Aorta (tissue), 5 donors: ENCODE measurements around the gene RALGPS2. TPM values are rescaled to one million over a fixed set of nuclear protein-coding genes. Genes with fewer than 3 reads are reported as not detected.

ENCODE experiments used
- ATAC-seq: fragments of 200-7000 bp; cut with Tn5 transposase; one replicate; pipeline ENCODE4 v1.9.1; 2022; ENCODE audit warnings: moderate library complexity; ENCODE audit not compliant: low FRiP score
- DNase-seq, 2 donors: peaks; one replicate each; pipeline ENCODE4 v3.0.0-alpha.2; 2020
- H3K27ac ChIP-seq, 2 donors: one replicate each; pipeline ENCODE4 v1.5.1; 2013; ENCODE audit warnings: low read length in 2 of 2, mild to moderate bottlenecking in 2 of 2, moderate library complexity in 2 of 2, control low read depth in 1 of 2, inconsistent platforms in 1 of 2, low read depth in 1 of 2
- H3K27me3 ChIP-seq, 2 donors: one replicate each; pipeline ENCODE4 v1.6.1; 2013; ENCODE audit warnings: control low read depth in 1 of 2, low read length in 1 of 2, mild to moderate bottlenecking in 1 of 2, moderate library complexity in 1 of 2; ENCODE audit not compliant: insufficient read depth in 2 of 2, control insufficient read depth in 1 of 2
- H3K36me3 ChIP-seq, 2 donors: one replicate each; pipeline ENCODE4 v1.6.1; 2013; ENCODE audit warnings: control low read depth in 1 of 2, low read length in 1 of 2, mild to moderate bottlenecking in 1 of 2; ENCODE audit not compliant: insufficient read depth in 2 of 2, control insufficient read depth in 1 of 2
- H3K4me1 ChIP-seq, 2 donors: one replicate each; pipeline ENCODE4 v1.6.1; 2013; ENCODE audit warnings: low read length in 2 of 2, control low read depth in 1 of 2, mild to moderate bottlenecking in 1 of 2, moderate library complexity in 1 of 2; ENCODE audit not compliant: insufficient read depth in 2 of 2, control insufficient read depth in 1 of 2
- H3K4me3 ChIP-seq, 2 donors: one replicate each; pipeline ENCODE4 v1.5.1; 2013; ENCODE audit warnings: low read length in 2 of 2, control low read depth in 1 of 2, mild to moderate bottlenecking in 1 of 2
- H3K9me3 ChIP-seq: one replicate; pipeline ENCODE4 v1.6.1; 2013; ENCODE audit warnings: mild to moderate bottlenecking, low read length; ENCODE audit not compliant: control insufficient read depth
- WGBS, 2 donors: extraction: QIAGEN DNeasy Blood & Tissue Kit; methylation state at CpG; one replicate each; pipeline ENCODE4 v1.1.7; 2013; 5-methylcytosine and 5-hydroxymethylcytosine counted together
- intact Hi-C, 2 donors: fragments of 100-400 bp; cut with DNase I; formaldehyde crosslinking; loops; one replicate each; pipeline versions ENCODE4 v1.14.2 to v1.15.0; 2022
- polyA plus RNA-seq, 2 donors: library from polyadenylated mRNA; stranded (reverse); fragments of 200-250 nt; gene quantifications; one replicate each; pipeline ENCODE4 v1.2.3, GENCODE V29; 2013
- total RNA-seq, 2 donors: library from RNA; stranded (reverse); fragmentation: NEBNext Ultra II Directional; extraction: Animal tissue kit (Norgen Biotek cat#: 25700); gene quantifications; one replicate each; pipeline ENCODE4 v1.2.1, GENCODE V29; 2021
- donor health status: healthy with polysubstance abuse.
- donor health status: Bipolar disorder and iron deficiency.
- donor health status: DM: no; HTN: no; CAD: no.
- donor health status: DM: no; HTN: no; CAD: no.
- donor health status: DM: yes; HTN: yes; CAD: no.

RALGPS2 gene
- total and polyA plus RNA-seq, 4 donors, result 0.18 to 14.1 (median 4.8) TPM

DNA sequence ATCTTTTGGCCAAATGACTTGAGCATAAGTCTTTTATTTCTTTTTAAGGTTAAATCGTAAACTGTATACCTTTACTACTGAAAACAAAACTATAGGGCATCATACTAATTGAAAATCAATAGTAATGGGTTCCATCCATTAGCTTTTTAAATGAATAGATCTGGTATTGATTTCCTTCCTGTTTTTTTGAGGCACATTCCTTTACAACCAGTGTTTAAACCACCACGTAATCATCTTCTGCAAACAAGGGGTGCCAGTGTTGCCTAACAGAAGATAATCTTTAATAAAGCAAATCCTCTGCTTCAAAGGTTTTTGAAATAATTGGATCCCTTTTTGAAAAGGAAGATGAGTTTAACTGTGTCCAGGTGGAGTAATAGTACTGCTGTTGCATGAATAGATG lies 194.5 kb downstream of the RALGPS2 start:
- H3K4me1 ChIP-seq, result no peaks in the 10 kb centered on the region
- no peak for DNase-seq
- no peaks in the 10 kb centered on the region for H3K36me3 ChIP-seq
- no peak for ATAC-seq
- WGBS, 2 donors, result 92 to 97% methylated on average over 2 of the region's 2 CpGs
- H3K9me3 ChIP-seq, result no peaks in the 10 kb centered on the region
- no peaks in the 10 kb centered on the region for H3K27me3 ChIP-seq
- H3K27ac ChIP-seq, result no peak overlapping the region
- intact Hi-C loops, result no loop called here
- H3K4me3 ChIP-seq, result no peak overlapping the region

DNA sequence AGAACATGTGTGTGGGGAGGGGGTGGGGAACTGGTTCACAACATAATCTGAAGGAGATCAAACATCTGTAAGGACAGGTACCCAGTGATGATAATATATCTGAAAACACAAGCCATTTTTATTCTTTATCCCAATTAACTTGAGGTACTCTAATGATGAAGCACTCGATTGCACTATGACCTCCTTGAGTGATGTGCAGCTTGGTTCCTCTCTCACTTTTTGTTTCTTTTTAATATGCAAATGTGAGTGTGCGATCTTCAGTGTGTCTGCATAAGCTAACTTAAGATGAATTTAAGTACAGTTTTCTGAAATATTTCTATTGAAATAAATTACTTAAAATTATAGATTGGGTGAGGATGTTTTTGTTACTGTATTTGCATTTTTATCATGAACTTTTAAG lies 196.5 kb downstream of the RALGPS2 start:
- Histone ChIP-seq H3K4me3 (no peak overlapping the region), H3K36me3 (no peaks in the 10 kb centered on the region), H3K27ac (no peak overlapping the region), H3K4me1 (no peaks in the 10 kb centered on the region), H3K9me3 (no peaks in the 10 kb centered on the region), H3K27me3 (no peaks in the 10 kb centered on the region)
- DNase-seq (no peak), ATAC-seq (no peak)
- 96 to 98% methylated on average over 2 of the region's 2 CpGs for WGBS, 2 donors
- intact Hi-C loops, result no loop called here

DNA sequence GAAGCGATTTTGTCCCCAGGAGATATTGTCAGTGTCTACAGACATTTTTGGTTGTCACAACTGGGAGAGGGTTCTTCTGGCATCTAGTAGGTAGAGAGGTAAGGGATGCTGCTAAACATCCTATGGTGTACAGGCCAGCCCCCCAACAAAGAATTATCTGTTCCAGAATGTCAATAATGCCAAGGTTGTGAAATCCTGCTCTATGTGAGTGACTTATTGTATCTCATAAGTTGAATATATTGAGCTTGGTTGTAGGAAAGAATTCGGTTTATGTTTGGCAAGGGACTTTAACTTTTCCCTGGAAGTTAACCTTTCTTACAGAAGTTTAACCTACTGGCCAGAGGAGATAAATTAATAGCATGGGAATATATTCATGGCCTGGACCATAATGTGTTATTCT lies 198.5 kb downstream of the RALGPS2 start:
- Histone ChIP-seq H3K9me3 (no peaks in the 10 kb centered on the region), H3K4me1 (no peaks in the 10 kb centered on the region), H3K27me3 (no peaks in the 10 kb centered on the region), H3K27ac (no peak overlapping the region), H3K4me3 (no peak overlapping the region), H3K36me3 (no peaks in the 10 kb centered on the region)
- ATAC-seq (no peak), DNase-seq (no peak)
- 85% methylated on average over 2 of the region's 2 CpGs for WGBS, 2 donors
- intact Hi-C loops, result no loop called here

DNA sequence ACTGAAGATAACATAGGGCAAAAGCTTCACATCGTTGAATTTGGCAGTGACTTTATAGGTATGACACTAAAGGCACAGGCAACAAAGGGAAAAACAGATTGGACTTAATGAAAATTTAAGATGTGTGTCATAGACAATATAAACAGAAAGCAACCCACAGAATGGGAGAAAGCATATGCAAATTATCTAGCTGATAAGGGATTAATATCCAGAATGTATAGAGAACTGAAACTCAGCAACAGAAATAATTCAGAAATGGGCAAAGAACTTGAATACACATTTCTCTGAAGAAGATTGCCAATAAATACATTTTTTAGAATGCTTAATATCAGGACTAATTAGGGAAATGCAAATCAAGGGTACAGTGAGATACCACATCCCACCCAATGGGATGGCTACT lies 201.0 kb downstream of the RALGPS2 start:
- DNase-seq, result no peak
- Histone ChIP-seq H3K27ac (no peak overlapping the region), H3K4me1 (no peaks in the 10 kb centered on the region), H3K9me3 (no peaks in the 10 kb centered on the region), H3K4me3 (no peak overlapping the region), H3K36me3 (no peaks in the 10 kb centered on the region), H3K27me3 (no peaks in the 10 kb centered on the region)
- no peak for ATAC-seq
- 93 to 96% methylated on average over 1 of the region's 1 CpG for WGBS, 2 donors
- intact Hi-C loops, result no loop called here

DNA sequence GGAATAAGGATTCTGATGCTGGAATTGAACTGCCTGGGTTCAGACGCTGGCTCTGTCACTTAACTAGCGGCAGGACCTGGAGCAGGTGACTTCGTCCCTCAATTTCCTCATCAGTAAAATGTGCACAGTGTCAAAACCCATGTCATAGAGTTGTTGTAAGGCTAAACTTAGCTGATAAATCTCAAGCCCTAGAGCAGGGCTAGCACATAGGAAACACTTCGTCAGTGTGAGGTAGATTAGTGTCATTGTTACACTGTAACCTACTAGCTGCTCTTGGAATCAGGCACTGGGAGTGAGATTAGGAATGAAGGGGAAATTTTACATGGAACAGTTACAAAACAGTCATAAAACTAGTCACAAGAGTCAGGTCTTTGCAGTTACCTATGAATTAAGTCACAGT lies 202.0 kb downstream of the RALGPS2 start:
- no peaks in the 10 kb centered on the region for H3K4me1 ChIP-seq
- no peaks in the 10 kb centered on the region for H3K27me3 ChIP-seq
- intact Hi-C loops, result no loop called here
- no peaks in the 10 kb centered on the region for H3K36me3 ChIP-seq
- DNase-seq, result no peak
- no peak overlapping the region for H3K4me3 ChIP-seq
- WGBS, 2 donors, result 94 to 95% methylated on average over 4 of the region's 4 CpGs
- no peak for ATAC-seq
- H3K27ac ChIP-seq, result no peak overlapping the region
- no peaks in the 10 kb centered on the region for H3K9me3 ChIP-seq

DNA sequence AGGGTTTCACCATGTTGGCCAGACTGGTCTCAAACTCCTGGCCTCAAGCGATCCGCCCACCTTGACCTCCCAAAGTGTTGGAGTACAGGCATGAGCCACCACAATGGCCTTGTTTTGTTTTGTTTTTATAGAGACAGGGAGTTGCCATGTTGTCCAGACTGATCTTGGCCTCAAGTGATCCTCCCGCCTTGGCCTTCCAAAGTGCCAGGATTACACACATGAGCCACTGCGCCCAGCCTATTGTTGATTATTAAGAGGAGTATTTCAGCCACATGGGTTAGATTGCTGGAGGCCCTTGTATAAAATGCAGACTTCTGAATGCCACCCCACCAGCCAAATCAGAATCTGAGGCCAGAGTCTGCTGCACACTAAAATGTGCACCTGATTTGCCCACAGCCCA lies 203.0 kb downstream of the RALGPS2 start:
- WGBS, 2 donors, result 97 to 98% methylated on average over 4 of the region's 4 CpGs

DNA sequence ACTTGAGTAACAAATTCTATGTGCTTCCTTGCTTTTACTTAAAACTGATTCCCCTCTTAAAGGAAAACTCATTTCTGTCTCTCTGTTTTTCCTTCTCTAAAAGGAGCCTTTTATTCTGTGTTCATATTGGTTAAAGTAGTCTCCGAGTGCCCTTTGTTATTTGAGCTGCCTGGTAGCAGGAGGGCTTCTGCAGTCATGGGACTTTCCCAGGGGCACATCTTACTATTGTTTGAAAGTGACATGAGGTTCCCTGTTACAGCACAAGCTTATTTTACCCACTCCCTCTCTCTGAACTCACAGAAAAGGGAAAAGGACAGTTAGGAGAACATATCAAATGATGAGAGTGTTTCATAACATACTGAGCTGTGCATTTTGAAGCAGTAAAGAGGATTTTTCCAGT lies 203.9 kb downstream of the RALGPS2 start:
- H3K27me3 ChIP-seq, result no peaks in the 10 kb centered on the region
- DNase-seq (no peak), ATAC-seq (no peak)
- intact Hi-C loops, result no loop called here
- no peak overlapping the region for H3K27ac ChIP-seq
- H3K36me3 ChIP-seq, result no peaks in the 10 kb centered on the region
- H3K9me3 ChIP-seq, result no peaks in the 10 kb centered on the region
- 30 to 33% methylated on average over 1 of the region's 1 CpG for WGBS, 2 donors
- peaks cover 4 to 6% of the 10 kb centered on the region in 2 donors for H3K4me1 ChIP-seq
- no peak overlapping the region for H3K4me3 ChIP-seq

More for the DNA sequence above, 203.0 kb downstream of the RALGPS2 start:
- intact Hi-C loops, result no loop called here
- DNase-seq (no peak), ATAC-seq (no peak)
- Histone ChIP-seq H3K4me1 (no peaks in the 10 kb centered on the region), H3K36me3 (no peaks in the 10 kb centered on the region), H3K27me3 (no peaks in the 10 kb centered on the region), H3K27ac (peak overlapping the region in 1 of 2 donors; percentile 10), H3K4me3 (no peak overlapping the region), H3K9me3 (no peaks in the 10 kb centered on the region)

DNA sequence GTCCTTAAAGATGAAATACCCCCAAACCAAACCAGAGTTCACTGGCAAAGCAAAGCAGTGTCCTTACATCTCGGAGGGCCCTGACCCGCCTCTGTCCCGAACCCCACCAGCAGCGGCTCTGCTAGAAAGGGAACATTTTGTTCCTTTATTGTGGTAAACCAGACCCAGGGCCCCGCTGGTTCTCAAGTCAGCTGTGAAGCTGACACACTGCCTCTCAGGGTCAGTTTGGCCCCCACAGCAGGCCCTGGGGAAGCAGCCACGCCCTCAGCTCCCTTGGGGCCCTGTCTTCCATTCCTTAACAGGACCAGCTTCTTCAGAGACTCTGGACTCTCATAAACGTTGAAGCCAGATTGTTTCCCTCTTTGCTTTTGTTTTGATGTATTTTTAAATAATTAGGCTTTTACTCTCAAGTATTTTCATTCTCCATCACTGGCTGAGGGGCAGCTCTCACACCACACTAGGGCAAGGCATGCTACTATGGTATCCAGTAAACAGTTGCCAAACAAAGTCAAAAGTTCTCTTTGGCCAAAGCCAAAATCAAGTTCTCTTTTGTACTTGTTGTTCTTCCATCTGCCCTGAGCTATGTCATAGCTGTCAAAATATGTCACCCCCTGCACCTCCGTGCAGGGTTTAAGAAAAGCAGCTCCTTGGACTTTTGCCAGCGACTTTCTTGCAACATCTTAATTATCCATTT lies 207.0 kb downstream of the RALGPS2 start:
- no peaks in the 10 kb centered on the region for H3K36me3 ChIP-seq
- intact Hi-C loops, result no loop called here
- H3K9me3 ChIP-seq, result no peaks in the 10 kb centered on the region
- peak; percentile 63 to 89 for DNase-seq
- peaks cover 4 to 10% of the 10 kb centered on the region in 2 donors for H3K4me1 ChIP-seq
- peak overlapping the region; percentile 16 to 66 for H3K27ac ChIP-seq
- H3K4me3 ChIP-seq, result no peak overlapping the region
- WGBS, 2 donors, result 9 to 14% methylated on average over 9 of the region's 9 CpGs
- H3K27me3 ChIP-seq, result no peaks in the 10 kb centered on the region
- peak; percentile 90 for ATAC-seq

DNA sequence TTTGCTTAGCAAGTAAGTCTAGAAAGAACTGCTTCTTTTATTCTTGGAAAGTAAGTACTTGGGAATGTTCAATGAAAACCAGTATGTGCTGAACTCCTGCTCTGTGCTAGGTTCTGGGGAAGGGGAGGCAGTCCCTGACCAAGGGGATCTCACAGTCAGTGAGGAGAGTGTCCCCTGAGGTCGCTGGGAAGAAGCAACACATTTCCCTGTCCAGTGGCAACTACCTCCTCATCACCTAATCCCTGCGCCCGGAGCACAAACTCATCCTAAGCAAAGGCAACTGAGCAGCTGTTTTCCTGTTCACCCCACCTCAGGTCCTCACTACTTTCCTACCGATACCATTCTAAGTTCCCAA lies 207.5 kb downstream of the RALGPS2 start:
- H3K27ac ChIP-seq, result peak overlapping the region; percentile 61 to 87
- DNase-seq (no peak), ATAC-seq (no peak)
- H3K4me1 ChIP-seq, result peaks cover 4 to 10% of the 10 kb centered on the region in 2 donors
- H3K36me3 ChIP-seq, result no peaks in the 10 kb centered on the region
- intact Hi-C loops, result no loop called here
- H3K9me3 ChIP-seq, result no peaks in the 10 kb centered on the region
- WGBS, 2 donors, result 78 to 81% methylated on average over 4 of the region's 4 CpGs
- H3K4me3 ChIP-seq, result no peak overlapping the region
- no peaks in the 10 kb centered on the region for H3K27me3 ChIP-seq
